ENCODE data around the gene KYAT1.
A peak's percentile ranks its signal among the peaks of the same experiment; 100 is the strongest.

The KYAT1 gene

DNA sequence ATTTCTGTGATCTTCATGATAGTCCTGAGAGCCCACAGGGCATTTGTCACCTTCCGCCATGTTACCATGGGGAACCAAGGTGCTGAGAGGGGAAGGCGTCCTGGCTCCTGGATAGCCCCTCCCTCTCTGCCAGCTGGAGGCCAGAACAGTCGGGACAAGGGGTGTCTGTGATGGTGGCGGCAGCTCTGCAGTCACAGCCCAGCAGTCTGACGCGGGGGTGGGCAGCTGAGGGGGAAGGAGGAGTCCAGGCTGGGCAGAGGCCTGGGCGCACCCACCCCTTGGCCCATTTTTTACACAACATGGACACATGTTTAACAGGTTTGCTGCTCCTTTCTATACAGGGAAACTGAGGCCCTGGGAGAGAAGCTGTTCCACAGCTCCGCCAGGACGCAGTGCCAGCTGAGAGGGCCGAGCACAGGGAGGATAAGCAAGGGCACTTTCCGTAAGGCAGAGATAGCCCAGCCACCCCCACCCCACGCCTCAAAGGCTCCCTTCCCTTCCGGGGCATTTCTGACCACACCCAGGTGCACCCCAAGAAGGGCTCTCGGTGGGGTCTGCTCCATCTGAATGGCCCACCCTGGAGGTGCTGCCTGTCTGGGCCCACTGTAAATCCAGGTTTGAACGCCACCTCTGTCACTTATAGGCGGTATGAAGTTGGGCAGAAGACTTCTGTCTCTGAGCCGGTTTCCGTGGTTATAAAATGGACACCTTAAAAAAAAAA is 17.3 kb upstream of the KYAT1 start:
- DNase-seq (ENCODE audit: low spot score in 2 of 2), result no peak
- Mint-ChIP-seq H3K4me1 (peaks cover 75% of the 10 kb centered on the region), H3K9me3 (no peaks in the 10 kb centered on the region), H3K36me3 (peaks cover 39% of the 10 kb centered on the region), H3K27ac (peak overlapping the region; percentile 93), H3K4me3 (peak overlapping the region; percentile 45)
- ATAC-seq, result no peak

DNA sequence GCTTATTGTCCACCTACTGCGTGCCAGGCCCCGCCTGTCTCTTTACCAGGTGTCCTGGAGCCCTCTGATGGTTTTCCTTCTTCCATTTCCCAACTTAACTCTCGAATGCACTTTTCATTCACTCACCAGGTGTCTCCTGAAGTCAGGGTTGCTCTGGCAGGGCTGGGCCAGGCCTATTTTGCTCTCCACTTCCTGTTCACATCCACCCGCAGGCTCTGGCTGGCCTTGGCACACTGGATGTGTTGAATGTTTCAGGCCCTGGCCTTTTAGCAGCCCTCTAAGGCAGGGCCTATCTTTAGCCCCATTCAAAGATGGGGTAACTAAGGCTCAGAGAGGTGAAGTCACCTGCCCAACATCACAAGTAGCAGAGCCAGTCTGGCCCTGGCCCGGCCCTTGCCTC is 16.6 kb upstream of the KYAT1 start:
- Mint-ChIP-seq H3K27ac (peak overlapping the region; percentile 93), H3K4me3 (no peak overlapping the region), H3K9me3 (no peaks in the 10 kb centered on the region), H3K36me3 (peaks cover 39% of the 10 kb centered on the region), H3K4me1 (peaks cover 70% of the 10 kb centered on the region)
- no peak for ATAC-seq
- DNase-seq (ENCODE audit: low spot score in 2 of 2), result no peak

DNA sequence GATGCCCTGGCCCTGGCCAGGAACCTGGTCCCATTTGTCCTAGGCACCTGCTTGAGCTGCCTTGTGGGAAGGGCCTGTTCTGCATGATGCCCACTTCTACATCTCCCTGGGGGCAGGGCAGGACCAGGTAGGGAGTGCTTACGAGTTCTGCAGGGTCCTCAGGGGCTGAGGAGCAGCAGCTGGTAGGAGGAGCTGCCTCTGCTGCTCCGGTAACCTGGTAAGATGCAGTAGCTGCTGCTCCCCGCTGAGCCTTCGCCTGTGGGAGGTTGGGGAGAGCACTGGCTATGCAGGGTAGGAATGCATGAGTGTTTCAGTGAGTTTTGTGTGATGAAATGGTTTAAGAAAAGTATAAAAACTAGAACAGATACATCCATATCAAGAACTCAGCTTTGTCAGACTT is 13.8 kb upstream of the KYAT1 start:
- no peaks in the 10 kb centered on the region for H3K9me3 Mint-ChIP-seq
- H3K4me1 Mint-ChIP-seq, result peaks cover 60% of the 10 kb centered on the region
- H3K36me3 Mint-ChIP-seq, result peaks cover 42% of the 10 kb centered on the region
- no peak for ATAC-seq
- peak overlapping the region; percentile 23 for H3K27ac Mint-ChIP-seq
- DNase-seq (ENCODE audit: low spot score in 2 of 2), result no peak
- no peak overlapping the region for H3K4me3 Mint-ChIP-seq

DNA sequence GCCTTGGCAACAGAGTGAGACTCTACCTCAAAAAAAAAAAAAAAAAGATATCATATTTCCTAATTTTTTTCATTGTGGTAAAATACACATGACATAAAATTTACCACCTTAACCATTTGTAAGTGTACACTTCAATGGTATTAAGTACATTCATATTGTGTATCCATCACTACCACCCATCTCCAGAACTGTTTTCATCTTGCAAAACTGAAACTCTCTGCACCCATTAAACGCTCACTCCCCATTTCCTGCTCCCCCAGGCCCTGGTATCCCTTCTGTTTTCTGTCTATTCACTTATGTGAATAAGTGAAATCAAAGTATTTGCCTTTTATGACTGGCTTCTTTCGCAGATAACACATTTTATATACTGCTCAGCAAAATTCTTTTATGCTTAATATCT is 13.0 kb upstream of the KYAT1 start:
- Mint-ChIP-seq H3K36me3 (peaks cover 47% of the 10 kb centered on the region), H3K27ac (peak overlapping the region; percentile 23), H3K4me3 (no peak overlapping the region), H3K4me1 (peaks cover 53% of the 10 kb centered on the region), H3K9me3 (no peaks in the 10 kb centered on the region)
- ATAC-seq (peak; percentile 48), DNase-seq (ENCODE audit: low spot score in 2 of 2) (no peak)

DNA sequence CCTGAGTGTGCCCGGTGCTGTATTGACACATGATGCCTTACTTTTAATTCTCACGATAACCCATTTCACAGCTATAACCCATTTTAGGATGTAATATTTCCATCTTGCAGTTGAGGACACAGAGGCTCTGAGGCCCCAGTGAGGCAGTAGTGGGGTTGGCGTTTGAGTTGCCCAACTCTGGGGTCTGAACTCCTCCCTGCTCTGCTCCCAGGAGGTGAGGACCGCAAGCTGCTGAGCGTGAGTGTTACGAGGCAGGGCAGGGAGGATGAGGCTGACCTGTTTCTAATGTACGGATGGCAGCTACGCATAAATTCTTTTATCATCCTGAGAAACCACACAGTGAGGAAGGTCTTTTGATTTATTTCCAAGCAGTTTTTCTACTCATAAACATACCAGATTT is 11.6 kb upstream of the KYAT1 start:
- H3K9me3 Mint-ChIP-seq, result no peaks in the 10 kb centered on the region
- DNase-seq (ENCODE audit: low spot score in 2 of 2), result no peak
- H3K36me3 Mint-ChIP-seq, result peaks cover 57% of the 10 kb centered on the region
- ATAC-seq, result no peak
- no peak overlapping the region for H3K4me3 Mint-ChIP-seq
- peak overlapping the region; percentile 80 for H3K27ac Mint-ChIP-seq
- peaks cover 45% of the 10 kb centered on the region for H3K4me1 Mint-ChIP-seq

DNA sequence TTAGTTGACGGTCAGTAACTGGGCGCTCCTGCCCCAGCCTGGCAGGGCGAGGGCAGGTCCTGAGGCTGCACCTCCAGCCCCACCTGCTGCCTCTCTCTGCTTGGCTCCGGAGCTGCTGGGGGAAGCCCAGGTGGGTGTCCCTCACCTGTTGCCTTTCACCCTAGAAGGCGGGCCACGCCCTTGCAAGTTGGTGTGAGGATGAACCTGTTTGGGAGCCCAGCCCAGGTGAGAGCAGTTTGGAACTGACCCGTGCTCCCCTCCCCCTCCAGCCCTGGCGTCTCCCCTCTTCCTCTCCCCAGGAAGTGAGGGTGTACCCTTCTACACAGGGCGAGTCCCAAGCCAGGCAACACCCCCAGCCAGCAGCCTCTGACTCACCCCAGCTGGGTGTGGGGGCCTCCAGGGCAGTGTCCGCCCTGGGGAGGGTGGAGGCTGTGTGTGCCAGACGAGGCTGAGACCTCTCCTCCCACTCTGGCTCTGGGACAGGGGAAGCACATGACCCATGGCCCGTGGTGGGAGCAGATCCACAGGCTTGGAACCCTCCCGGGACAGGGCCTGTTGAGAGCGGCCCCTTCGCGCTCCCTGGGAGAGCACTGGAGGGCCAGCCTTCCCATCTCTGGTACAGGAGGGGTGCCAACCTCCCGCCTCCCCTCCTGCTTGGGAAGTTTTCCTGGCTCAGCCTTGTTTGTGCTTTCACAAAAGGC is 10.6 kb upstream of the KYAT1 start:
- Mint-ChIP-seq H3K4me3 (no peak overlapping the region), H3K36me3 (peaks cover 57% of the 10 kb centered on the region), H3K4me1 (peaks cover 39% of the 10 kb centered on the region), H3K9me3 (no peaks in the 10 kb centered on the region), H3K27ac (peak overlapping the region; percentile 80)
- no peak for DNase-seq (ENCODE audit: low spot score in 2 of 2)
- ATAC-seq, result peak; percentile 79

DNA sequence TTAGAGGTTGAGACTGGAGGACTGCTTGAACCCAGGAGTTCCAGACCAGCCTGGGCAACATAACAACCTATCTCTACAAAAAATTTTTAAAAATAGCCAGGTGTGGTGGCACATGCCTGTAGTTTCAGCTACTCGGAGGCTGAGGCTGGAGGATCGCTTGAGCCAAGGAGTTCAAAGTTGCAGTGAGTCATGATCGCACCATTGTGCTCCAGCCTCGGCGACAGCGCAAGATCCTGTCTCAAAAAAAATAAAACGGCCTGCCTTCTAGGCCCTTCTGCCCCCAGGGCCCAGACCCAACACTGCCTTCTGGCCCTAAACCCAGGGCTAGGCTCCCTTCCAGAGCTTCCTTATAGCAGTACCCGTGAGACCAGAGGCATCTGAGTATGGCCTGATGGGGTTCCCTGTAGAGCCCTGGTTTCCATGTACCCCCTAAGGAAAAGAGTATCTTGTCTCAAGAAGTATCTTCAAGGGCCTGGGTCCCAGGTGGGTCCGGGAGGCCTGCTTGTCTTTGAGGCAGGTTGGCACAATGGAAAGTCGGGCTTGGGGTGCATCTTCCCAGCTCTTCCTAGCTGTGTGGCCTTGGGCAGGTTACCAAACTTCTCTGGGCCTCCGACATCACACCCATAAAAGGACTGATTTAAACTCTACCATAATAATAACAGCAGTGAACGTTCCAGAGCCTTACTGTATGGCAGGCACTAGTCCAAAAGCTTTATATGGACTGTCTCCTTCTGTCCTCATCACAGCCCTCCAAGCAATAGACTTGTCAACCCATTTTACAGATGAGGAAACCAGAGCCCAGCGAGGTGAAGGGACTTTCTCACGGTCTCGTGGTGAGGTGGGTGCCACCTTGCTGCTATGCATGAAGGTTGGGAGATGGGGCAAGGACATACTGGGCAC is 9.8 kb upstream of the KYAT1 start:
- DNase-seq (ENCODE audit: low spot score in 2 of 2) (no peak), ATAC-seq (no peak)
- Mint-ChIP-seq H3K4me3 (no peak overlapping the region), H3K27ac (peak overlapping the region; percentile 80), H3K4me1 (peaks cover 39% of the 10 kb centered on the region), H3K36me3 (peaks cover 57% of the 10 kb centered on the region), H3K9me3 (no peaks in the 10 kb centered on the region)

DNA sequence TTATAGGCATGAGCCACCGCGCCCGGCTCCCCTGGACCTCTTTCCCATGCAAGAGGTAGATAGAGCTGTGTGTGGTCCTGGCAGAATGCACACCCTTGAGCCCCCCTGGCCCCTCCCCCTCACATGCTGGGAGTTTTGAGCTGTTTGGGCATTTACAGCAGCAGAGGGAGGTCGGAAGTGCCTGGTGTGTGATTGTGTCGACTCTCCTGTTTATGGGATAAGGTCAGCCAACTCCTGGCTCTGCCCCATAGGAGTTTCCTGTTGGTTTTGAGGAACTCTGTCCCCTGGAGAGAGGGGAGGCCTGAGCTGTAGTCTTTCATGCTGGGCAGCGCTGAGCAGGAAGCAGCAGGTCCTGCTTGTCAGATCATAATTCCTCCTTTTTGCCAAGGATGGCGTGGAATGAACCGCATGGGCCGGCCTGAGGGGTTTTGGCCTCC is 6.2 kb upstream of the KYAT1 start:
- ATAC-seq (no peak), DNase-seq (ENCODE audit: low spot score in 2 of 2) (no peak)
- H3K4me3 Mint-ChIP-seq, result no peak overlapping the region
- peaks cover 48% of the 10 kb centered on the region for H3K4me1 Mint-ChIP-seq
- H3K27ac Mint-ChIP-seq, result peak overlapping the region; percentile 74
- peaks cover 62% of the 10 kb centered on the region for H3K36me3 Mint-ChIP-seq
- H3K9me3 Mint-ChIP-seq, result no peaks in the 10 kb centered on the region

DNA sequence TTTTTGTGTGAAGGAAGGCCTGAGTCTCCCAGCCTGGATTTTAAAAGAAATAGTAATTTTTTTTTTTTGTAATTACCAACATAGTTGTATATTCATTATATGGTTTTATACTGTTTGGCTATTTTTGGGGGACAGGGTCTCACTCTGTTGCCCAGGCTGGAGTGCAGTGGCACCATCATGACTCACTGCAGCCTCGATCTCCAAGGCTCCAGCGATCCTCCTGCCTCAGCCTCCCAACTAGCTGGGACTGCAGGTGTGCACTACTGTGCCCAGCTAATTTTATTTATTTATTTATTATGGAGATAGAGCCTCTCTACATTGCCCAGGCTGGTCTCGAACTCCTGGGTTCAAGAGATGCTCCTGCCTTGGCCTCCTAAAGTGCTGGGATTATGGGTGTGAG is 5.3 kb upstream of the KYAT1 start:
- DNase-seq (ENCODE audit: low spot score in 2 of 2), result no peak
- peaks cover 51% of the 10 kb centered on the region for H3K4me1 Mint-ChIP-seq
- no peak overlapping the region for H3K4me3 Mint-ChIP-seq
- H3K27ac Mint-ChIP-seq, result no peak overlapping the region
- ATAC-seq, result no peak
- H3K36me3 Mint-ChIP-seq, result peaks cover 71% of the 10 kb centered on the region
- no peaks in the 10 kb centered on the region for H3K9me3 Mint-ChIP-seq

DNA sequence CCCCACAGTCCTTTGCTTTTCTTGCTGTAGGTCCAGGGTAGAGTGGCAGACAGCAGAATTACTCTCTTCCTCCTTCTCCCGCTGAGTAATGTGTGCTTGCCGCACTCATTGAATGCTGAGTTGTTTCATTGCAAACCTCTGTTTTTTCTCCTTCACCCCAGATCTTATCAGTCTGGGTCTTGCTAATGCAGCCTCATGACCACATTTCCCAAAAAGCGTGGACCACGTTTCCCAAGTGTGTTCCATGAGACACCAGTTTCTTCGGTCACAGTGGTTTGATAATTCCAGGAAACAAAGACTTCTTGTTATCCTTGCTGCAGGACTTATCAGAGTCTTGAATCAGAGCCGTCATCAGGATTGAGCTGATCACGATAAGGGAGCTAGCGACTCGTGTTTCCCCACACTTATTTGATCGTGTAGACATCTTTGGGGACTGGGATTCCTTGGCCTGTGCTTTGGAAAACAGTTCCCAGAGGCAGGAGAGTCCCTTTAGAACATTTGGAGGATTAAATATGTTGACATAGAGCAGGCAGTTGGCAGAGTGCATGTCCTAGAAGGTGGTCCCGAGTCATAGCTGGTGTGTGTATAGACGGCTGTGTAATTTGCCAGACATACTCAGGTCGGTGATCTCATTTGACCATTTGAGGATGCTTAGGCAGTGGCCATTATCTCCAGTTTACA is 4.6 kb upstream of the KYAT1 start:
- Mint-ChIP-seq H3K36me3 (peaks cover 76% of the 10 kb centered on the region), H3K9me3 (no peaks in the 10 kb centered on the region), H3K4me1 (peaks cover 46% of the 10 kb centered on the region), H3K4me3 (no peak overlapping the region), H3K27ac (no peak overlapping the region)
- DNase-seq (ENCODE audit: low spot score in 2 of 2), result no peak
- ATAC-seq, result no peak

DNA sequence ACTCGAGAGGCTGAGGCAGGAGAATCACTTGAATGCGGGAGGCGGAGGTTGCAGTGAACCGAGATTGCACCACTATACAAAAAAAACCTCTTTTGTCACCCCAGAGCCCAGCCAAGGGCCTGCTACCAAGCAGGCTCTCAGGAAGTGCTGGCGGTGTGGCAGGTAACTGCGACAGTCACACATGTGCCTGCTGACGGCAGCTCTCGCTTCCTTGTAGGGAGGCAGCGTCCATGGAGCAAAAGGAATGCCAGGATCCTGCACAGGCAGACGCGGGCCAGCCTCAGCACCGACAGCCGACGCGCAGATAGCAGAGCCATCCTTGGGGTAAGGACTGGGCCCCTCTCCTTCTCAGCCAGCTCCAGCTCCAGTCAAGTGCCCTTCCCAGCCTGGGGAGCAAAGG is 4.0 kb upstream of the KYAT1 start:
- H3K36me3 Mint-ChIP-seq, result peaks cover 76% of the 10 kb centered on the region
- H3K27ac Mint-ChIP-seq, result peak overlapping the region; percentile 91
- peak overlapping the region; percentile 97 for H3K4me3 Mint-ChIP-seq
- peaks cover 49% of the 10 kb centered on the region for H3K4me1 Mint-ChIP-seq
- no peak for DNase-seq (ENCODE audit: low spot score in 2 of 2)
- no peaks in the 10 kb centered on the region for H3K9me3 Mint-ChIP-seq
- ATAC-seq, result no peak

DNA sequence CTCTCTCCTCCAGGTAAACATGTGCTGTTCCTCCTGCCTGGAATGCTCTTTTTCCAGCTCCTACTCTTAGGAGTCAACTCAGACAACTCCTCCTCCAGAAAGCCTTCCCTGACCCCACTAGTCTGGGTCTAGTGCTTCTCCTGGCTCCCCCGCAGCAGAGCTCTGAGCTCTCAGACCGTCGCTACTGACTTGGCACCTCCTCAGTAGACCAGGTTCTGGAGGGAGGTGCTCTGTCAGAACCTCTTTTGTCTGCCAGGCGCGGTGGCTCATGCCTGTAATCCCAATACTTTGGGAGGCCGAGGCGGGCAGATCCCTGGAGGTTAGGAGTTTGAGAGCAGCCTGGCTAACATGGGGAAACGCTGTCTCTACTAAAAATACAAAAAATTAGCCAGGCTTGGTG is 3.6 kb upstream of the KYAT1 start:
- H3K4me1 Mint-ChIP-seq, result peaks cover 52% of the 10 kb centered on the region

DNA sequence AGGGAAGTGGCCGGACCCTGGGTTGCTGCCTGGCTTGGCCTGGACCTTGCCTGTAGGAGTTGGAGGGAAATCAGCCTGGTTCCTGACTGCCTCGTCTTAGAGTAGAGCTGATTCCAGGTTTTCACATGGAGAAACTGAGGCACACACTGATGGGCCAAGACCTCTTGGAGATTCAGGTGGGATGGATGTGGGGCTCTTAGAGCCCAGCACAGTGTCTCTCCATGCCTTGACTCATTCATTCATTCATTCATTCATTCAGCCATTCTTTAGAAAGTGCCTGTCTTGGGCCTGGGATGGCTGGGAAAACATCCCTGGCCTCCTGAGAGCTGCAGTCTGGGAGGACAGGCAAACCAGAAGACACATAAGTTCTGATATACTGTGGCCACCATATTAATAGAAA is 2.4 kb upstream of the KYAT1 start:
- no peak for DNase-seq (ENCODE audit: low spot score in 2 of 2)
- H3K4me1 Mint-ChIP-seq, result peaks cover 52% of the 10 kb centered on the region
- peaks cover 62% of the 10 kb centered on the region for H3K36me3 Mint-ChIP-seq
- no peaks in the 10 kb centered on the region for H3K9me3 Mint-ChIP-seq
- ATAC-seq, result no peak
- peak overlapping the region; percentile 97 for H3K4me3 Mint-ChIP-seq
- H3K27ac Mint-ChIP-seq, result peak overlapping the region; percentile 91

More for the DNA sequence above, 3.6 kb upstream of the KYAT1 start:
- peak overlapping the region; percentile 91 for H3K27ac Mint-ChIP-seq
- DNase-seq (ENCODE audit: low spot score in 2 of 2), result no peak
- no peak for ATAC-seq
- peaks cover 72% of the 10 kb centered on the region for H3K36me3 Mint-ChIP-seq
- no peaks in the 10 kb centered on the region for H3K9me3 Mint-ChIP-seq
- H3K4me3 Mint-ChIP-seq, result peak overlapping the region; percentile 97

DNA sequence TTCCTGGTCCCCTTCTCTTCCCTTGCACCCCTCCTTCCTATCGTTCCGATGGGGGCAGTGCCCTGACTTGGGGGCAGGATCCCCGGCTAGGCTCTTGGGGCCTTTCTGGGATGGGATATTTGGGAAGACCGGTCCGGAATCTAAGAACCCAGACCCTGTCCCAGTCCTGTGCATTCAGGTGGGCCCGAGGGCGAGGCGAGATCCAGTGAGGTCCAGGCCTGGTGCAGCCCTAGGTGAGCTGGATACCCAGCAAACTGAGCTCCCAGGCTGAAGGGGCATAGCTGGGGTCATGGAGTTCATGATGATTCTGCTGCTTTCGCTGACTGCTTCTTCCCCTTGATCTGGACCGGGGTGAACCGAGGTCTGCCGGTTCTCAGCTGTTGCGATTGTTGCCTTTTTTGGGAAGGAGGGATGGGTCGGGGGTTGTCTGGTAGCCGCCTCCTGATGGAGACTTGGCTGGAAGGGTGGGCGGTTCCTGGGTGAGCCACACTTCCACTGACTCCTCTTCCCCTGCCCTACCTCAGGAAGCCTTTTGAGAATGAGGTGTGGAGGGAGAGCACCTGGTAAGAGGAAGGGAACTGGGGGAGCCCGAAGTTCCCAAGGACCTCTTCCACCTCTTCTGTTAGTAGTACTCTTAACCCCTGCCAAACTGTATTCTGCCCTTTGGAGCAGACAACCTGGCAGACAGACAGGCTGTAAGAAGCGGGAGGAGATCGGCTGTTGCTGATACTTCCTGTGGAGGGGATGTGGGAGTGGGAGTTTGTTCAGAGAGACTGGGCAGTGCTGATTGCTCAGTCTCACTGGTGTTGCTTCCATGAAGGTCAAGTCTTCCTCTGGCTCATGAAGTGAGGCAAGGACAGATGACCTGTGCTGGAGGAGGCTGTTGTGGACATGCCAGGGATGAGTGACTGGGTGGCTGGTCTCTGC is 1.2 kb upstream of the KYAT1 start:
- peak in 1 of 2 donors; percentile 57 for DNase-seq (ENCODE audit: low spot score in 2 of 2)
- Mint-ChIP-seq H3K36me3 (peaks cover 50% of the 10 kb centered on the region), H3K4me3 (peak overlapping the region; percentile 97), H3K9me3 (no peaks in the 10 kb centered on the region), H3K27ac (peak overlapping the region; percentile 95), H3K4me1 (peaks cover 51% of the 10 kb centered on the region)
- ATAC-seq, result no peak
